IMR-90 (cell line): Measurements from ENCODE around the gene SPTLC1. TPM values are rescaled to one million over a fixed set of nuclear protein-coding genes. Genes with fewer than 3 reads are reported as not detected.

Source experiments
- ATAC-seq: fragments of 200-7000 bp; cut with Tn5 transposase; 2 replicates; pipeline ENCODE4 v1.9.1; 2020; ENCODE audit warnings: low read depth, mild to moderate bottlenecking, moderate library complexity
- BruUV-seq: library from RNA; stranded (reverse); fragments of 400-500 nt; replicated peaks from 2 replicates; lab custom pipeline; 2021; lab: Mats Ljungman, UMichigan
- CTCF ChIA-PET: fragments of 300-600 bp; formaldehyde crosslinking; extraction: SDS; loops from one replicate; lab custom pipeline; 2021; ENCODE audit warnings: antibody characterized with exemption; lab: Yijun Ruan, JAX
- POLR2A ChIA-PET: fragments of 300-600 bp; sonication (Branson Sonifier 250); formaldehyde crosslinking; loops from one replicate; lab custom pipeline; 2022; ENCODE audit warnings: antibody characterized with exemption; ENCODE audit not compliant: unreplicated experiment; lab: Charles Lee
- DNase-seq: peaks from one replicate; pipeline ENCODE4 v3.0.0; 2013
- H2AFZ ChIP-seq: replicated peaks from 2 replicates; pipeline ENCODE3; 2013; ENCODE audit warnings: low read length, mild to moderate bottlenecking; ENCODE audit not compliant: poor library complexity
- H2AK5ac ChIP-seq: 2 replicates; pipeline ENCODE4 v1.6.1; 2013; ENCODE audit warnings: low read depth, low read length, inconsistent platforms
- H2AK9ac ChIP-seq: replicated peaks from 2 replicates; pipeline ENCODE3; 2013; ENCODE audit warnings: mild to moderate bottlenecking, low read depth, low read length, moderate library complexity; ENCODE audit not compliant: poor library complexity
- H2BK120ac ChIP-seq: 2 replicates; pipeline ENCODE4 v1.6.1; 2013; ENCODE audit warnings: low read depth, low read length, inconsistent platforms
- H2BK15ac ChIP-seq: 3 replicates; pipeline ENCODE4 v1.6.1; 2013; ENCODE audit warnings: low read depth, low read length, inconsistent platforms
- H2BK20ac ChIP-seq: 2 replicates; pipeline ENCODE4 v1.6.1; 2013; ENCODE audit warnings: low read depth, mild to moderate bottlenecking, inconsistent platforms, low read length, moderate library complexity
- H2BK5ac ChIP-seq: 2 replicates; pipeline ENCODE4 v1.6.1; 2013; ENCODE audit warnings: mild to moderate bottlenecking, low read depth, low read length, inconsistent platforms; ENCODE audit not compliant: poor library complexity, severe bottlenecking
- H3K14ac ChIP-seq: replicated peaks from 2 replicates; pipeline ENCODE4 v1.6.1; 2013; ENCODE audit warnings: low read depth, low read length, inconsistent platforms
- H3K18ac ChIP-seq: 2 replicates; pipeline ENCODE4 v1.6.1; 2013; ENCODE audit warnings: low read depth, low read length, control low read depth
- H3K23ac ChIP-seq: 2 replicates; pipeline ENCODE4 v1.6.1; 2013; ENCODE audit warnings: low read depth, low read length, inconsistent platforms
- H3K27ac ChIP-seq: 2 replicates; pipeline ENCODE4 v1.5.1; 2013; ENCODE audit warnings: mild to moderate bottlenecking, control low read depth, low read length; ENCODE audit not compliant: insufficient read depth
- H3K27me3 ChIP-seq: 2 replicates; pipeline ENCODE4 v1.6.1; 2013; ENCODE audit warnings: low read length; ENCODE audit not compliant: control insufficient read depth, insufficient read depth
- H3K36me3 ChIP-seq: 2 replicates; pipeline ENCODE4 v1.6.1; 2013; ENCODE audit warnings: low read length, mixed read lengths; ENCODE audit not compliant: control insufficient read depth, insufficient read depth
- H3K4ac ChIP-seq: 2 replicates; pipeline ENCODE4 v1.6.1; 2013; ENCODE audit warnings: low read depth, low read length, inconsistent platforms
- H3K4me1 ChIP-seq: 2 replicates; pipeline ENCODE4 v1.6.1; 2013; ENCODE audit warnings: low read length, mixed read lengths; ENCODE audit not compliant: control insufficient read depth, insufficient read depth
- H3K4me2 ChIP-seq: 2 replicates; pipeline ENCODE4 v1.6.1; 2013; ENCODE audit warnings: low read depth, mild to moderate bottlenecking, control low read depth, low read length, moderate library complexity
- H3K4me3 ChIP-seq: 2 replicates; pipeline ENCODE4 v1.5.1; 2013; ENCODE audit warnings: low read depth, mild to moderate bottlenecking, control low read depth, low read length, moderate library complexity; ENCODE audit not compliant: insufficient read depth
- H3K56ac ChIP-seq: 2 replicates; pipeline ENCODE4 v1.6.1; 2013; ENCODE audit warnings: low read length, inconsistent platforms; ENCODE audit not compliant: insufficient read depth; ENCODE audit errors: extremely low read depth
- H3K79me1 ChIP-seq, 2 experiments: 2 replicates each; pipeline ENCODE4 v1.6.1; 2013; ENCODE audit warnings: low read length in 2 of 2, inconsistent platforms in 1 of 2, low read depth in 1 of 2
- H3K9ac ChIP-seq: 2 replicates; pipeline ENCODE4 v1.6.1; 2013; ENCODE audit warnings: low read depth, low read length, control low read depth
- H3K9me1 ChIP-seq: 2 replicates; pipeline ENCODE4 v1.6.1; 2013; ENCODE audit warnings: low read length, inconsistent platforms; ENCODE audit not compliant: insufficient read depth
- H3K9me3 ChIP-seq: 2 replicates; pipeline ENCODE4 v1.6.1; 2013; ENCODE audit warnings: low read length; ENCODE audit not compliant: control insufficient read depth, insufficient read depth
- H4K20me1 ChIP-seq: 2 replicates; pipeline ENCODE4 v1.6.1; 2013; ENCODE audit warnings: low read length, inconsistent platforms; ENCODE audit not compliant: insufficient read depth
- H4K5ac ChIP-seq: 2 replicates; pipeline ENCODE4 v1.6.1; 2013; ENCODE audit warnings: mild to moderate bottlenecking, low read depth, low read length, control low read depth
- H4K8ac ChIP-seq, 2 experiments: 2 replicates each; pipeline ENCODE4 v1.6.1; 2013; ENCODE audit warnings: low read depth in 2 of 2, low read length in 2 of 2, control low read depth in 1 of 2, inconsistent platforms in 1 of 2
- H4K91ac ChIP-seq: 2 replicates; pipeline ENCODE4 v1.6.1; 2013; ENCODE audit warnings: low read depth, low read length, inconsistent platforms; ENCODE audit not compliant: insufficient read depth
- BHLHE40 ChIP-seq: fragments of 150-350 bp; IDR thresholded peaks from 2 replicates; pipeline ENCODE4 v1.6.1; 2016; ENCODE audit warnings: mild to moderate bottlenecking, low read depth, low read length
- CEBPB ChIP-seq: IDR thresholded peaks from 2 replicates; pipeline ENCODE4 v1.6.1; 2012; ENCODE audit warnings: low read depth, low read length, improper control_type of control experiment
- CHD1 ChIP-seq: IDR thresholded peaks from 2 replicates; pipeline ENCODE4 v1.6.1; 2012; ENCODE audit warnings: low read depth, low read length, improper control_type of control experiment
- CTCF ChIP-seq: conservative IDR thresholded peaks from 2 replicates; pipeline ENCODE4 v1.5.1; 2012; ENCODE audit warnings: mild to moderate bottlenecking, low read depth, low read length, improper control_type of control experiment
- ELK1 ChIP-seq: fragments of 150-350 bp; IDR thresholded peaks from 2 replicates; pipeline ENCODE4 v1.6.1; 2016; ENCODE audit warnings: low read depth, mild to moderate bottlenecking, low read length, moderate library complexity, borderline replicate concordance
- FOS ChIP-seq: fragments of 150-350 bp; IDR thresholded peaks from 2 replicates; pipeline ENCODE4 v1.6.1; 2016; ENCODE audit warnings: low read depth, low read length
- MAFK ChIP-seq: IDR thresholded peaks from 2 replicates; pipeline ENCODE4 v1.6.1; 2012; ENCODE audit warnings: low read depth, low read length, improper control_type of control experiment
- MAZ ChIP-seq: IDR thresholded peaks from 2 replicates; pipeline ENCODE4 v1.6.1; 2012; ENCODE audit warnings: low read depth, mild to moderate bottlenecking, low read length, improper control_type of control experiment, moderate library complexity, borderline replicate concordance
- MXI1 ChIP-seq: IDR thresholded peaks from 2 replicates; pipeline ENCODE4 v1.6.1; 2012; ENCODE audit warnings: low read depth, mild to moderate bottlenecking, low read length, moderate library complexity, borderline replicate concordance
- NFE2L2 ChIP-seq: fragments of 150-350 bp; IDR thresholded peaks from 2 replicates; pipeline ENCODE4 v1.6.1; 2016; ENCODE audit warnings: low read depth, mild to moderate bottlenecking, low read length
- POLR2A ChIP-seq: IDR thresholded peaks from 2 replicates; pipeline ENCODE4 v1.6.1; 2012; ENCODE audit warnings: mild to moderate bottlenecking, low read depth, low read length
- RAD21 ChIP-seq: IDR thresholded peaks from 2 replicates; pipeline ENCODE4 v1.6.1; 2012; ENCODE audit warnings: low read length, improper control_type of control experiment
- RCOR1 ChIP-seq: IDR thresholded peaks from 2 replicates; pipeline ENCODE4 v1.6.1; 2012; ENCODE audit warnings: mild to moderate bottlenecking, low read length, improper control_type of control experiment; ENCODE audit not compliant: insufficient replicate concordance
- RFX5 ChIP-seq: IDR thresholded peaks from 2 replicates; pipeline ENCODE4 v1.8.0; 2012; ENCODE audit warnings: low read depth, mild to moderate bottlenecking, low read length, moderate library complexity
- SMC3 ChIP-seq: fragments of 150-350 bp; IDR thresholded peaks from 2 replicates; pipeline ENCODE4 v1.6.1; 2016; ENCODE audit warnings: low read depth, mild to moderate bottlenecking, antibody characterized with exemption, low read length, moderate library complexity
- USF2 ChIP-seq: fragments of 150-350 bp; IDR thresholded peaks from 2 replicates; pipeline ENCODE4 v1.6.1; 2017; ENCODE audit warnings: mild to moderate bottlenecking, antibody characterized with exemption, low read length, low read depth
- WGBS, 2 experiments: methylation state at CpG; one replicate each; pipeline versions ENCODE4 v1.1.5 to v1.1.7; 2013; ENCODE audit warnings: missing lambda C conversion rate in 2 of 2; ENCODE audit not compliant: insufficient read length in 1 of 2; ENCODE audit errors: extremely low coverage in 2 of 2; 5-methylcytosine and 5-hydroxymethylcytosine counted together
- dilution Hi-C: fragments of 300-500 bp; cut with HindIII; formaldehyde crosslinking; loops from one replicate; pipeline ENCODE4 v1.14.3; 2018; ENCODE audit warnings: low sequenced_read_pairs; ENCODE audit not compliant: unreplicated experiment
- in situ Hi-C: fragments of 300-500 bp; cut with MboI; formaldehyde crosslinking; loops from 3 replicates; pipeline ENCODE4 v1.14.3; 2019; ENCODE audit warnings: low sequenced_read_pairs, inconsistent platforms, mixed read lengths
- intact Hi-C: fragments of 100-400 bp; cut with micrococcal nuclease; formaldehyde crosslinking; loops from 2 replicates; pipeline ENCODE4 v1.10.0; 2022
- polyA plus RNA-seq, 3 experiments: library from polyadenylated mRNA; depleted of rRNA; stranded (reverse); fragments of >200 nt; gene quantifications; 2 replicates each; pipeline ENCODE4 v1.2.3, GENCODE V29; 2012; ENCODE audit warnings: low replicate concordance in 1 of 3
- total RNA-seq: library from RNA; depleted of rRNA; stranded (reverse); fragments of >200 nt; gene quantifications from 2 replicates; pipeline ENCODE4 v1.2.3, GENCODE V29; 2012

Gene SPTLC1
- total and polyA plus RNA-seq, 2 of the 4 experiments (the other 2 are of a cell fraction), result 65.7 to 92.7 TPM

GRCh38 chr9:92132501-92132900 lies 17.3 kb upstream of the SPTLC1 start:
- dilution Hi-C loops (no loop called here), in situ Hi-C loops (loop anchor here (10.0 kb wide), 3 partner anchors 162 to 502 kb away; partner anchors contain the start of gene IARS1), intact Hi-C loops (no loop called here)
- H4K8ac ChIP-seq, result no peak overlapping the region
- H3K4ac ChIP-seq, result no peak overlapping the region
- H4K20me1 ChIP-seq, result no peaks in the 10 kb centered on the region
- H3K18ac ChIP-seq, result no peak overlapping the region
- H3K9ac ChIP-seq, result no peak overlapping the region
- H2BK15ac ChIP-seq, result no peak overlapping the region
- no peak overlapping the region for H3K27ac ChIP-seq
- no peak overlapping the region for H4K5ac ChIP-seq
- H3K4me3 ChIP-seq, result no peak overlapping the region
- H3K36me3 ChIP-seq, result no peaks in the 10 kb centered on the region
- no peaks in the 10 kb centered on the region for H3K9me3 ChIP-seq
- H3K23ac ChIP-seq, result no peak overlapping the region
- CTCF ChIA-PET, result no interaction called here
- H4K91ac ChIP-seq, result no peak overlapping the region
- no peaks in the 10 kb centered on the region for H3K79me1 ChIP-seq
- no peak overlapping the region for H2BK20ac ChIP-seq
- POLR2A ChIA-PET, result no interaction called here
- no peaks in the 10 kb centered on the region for H3K27me3 ChIP-seq
- no CpG with 5 or more reads among the region's 1 CpG for WGBS, 2 experiments
- H2BK5ac ChIP-seq, result no peak overlapping the region
- no peaks in the 10 kb centered on the region for H3K9me1 ChIP-seq
- no peak for TF ChIP-seq CHD1
- no peak for TF ChIP-seq MAFK
- TF ChIP-seq USF2, result no peak
- TF ChIP-seq CTCF, result no peak
- no peak for TF ChIP-seq FOS
- no peak for TF ChIP-seq BHLHE40
- no peak for TF ChIP-seq POLR2A
- no peak for TF ChIP-seq SMC3
- TF ChIP-seq MAZ, result no peak
- no peak for TF ChIP-seq RCOR1
- TF ChIP-seq NFE2L2, result no peak
- TF ChIP-seq ELK1, result no peak
- TF ChIP-seq RAD21, result no peak
- no peak for TF ChIP-seq CEBPB
- no peak for TF ChIP-seq MXI1
- no peak for TF ChIP-seq RFX5
- no peak for ATAC-seq
- no TSS peak for BruUV-seq
- no peak overlapping the region for H3K14ac ChIP-seq
- H2AFZ ChIP-seq, result no peak overlapping the region
- no peak overlapping the region for H3K4me2 ChIP-seq
- H2AK5ac ChIP-seq, result no peak overlapping the region
- DNase-seq, result no peak
- no peak overlapping the region for H3K56ac ChIP-seq
- peaks cover 7% of the 10 kb centered on the region for H3K4me1 ChIP-seq
- no peak overlapping the region for H2BK120ac ChIP-seq
- no peak overlapping the region for H2AK9ac ChIP-seq
